HepG2 (cell line): ENCODE data around the gene ADRA2B. TPM values are rescaled to one million over a fixed set of nuclear protein-coding genes. Genes with fewer than 3 reads are reported as not detected.
A peak's percentile ranks its signal among the peaks of the same experiment; 100 is the strongest.

Experiments used
- ATAC-seq: fragments of 200-7000 bp; cut with Tn5 transposase; 3 replicates; pipeline ENCODE4 v1.9.1; 2020; ENCODE audit warnings: mild to moderate bottlenecking, moderate library complexity
- BruUV-seq: library from RNA; stranded (reverse); fragments of 400-500 nt; replicated peaks from 2 replicates; lab custom pipeline; 2021; lab: Mats Ljungman, UMichigan
- CTCF ChIA-PET: fragments of 300-600 bp; formaldehyde crosslinking; extraction: SDS; loops from one replicate; lab custom pipeline; 2021; ENCODE audit warnings: low total read pairs, inconsistent platforms, low intra/inter-chr PET ratio; lab: Yijun Ruan, JAX
- POLR2A ChIA-PET: fragments of 350-600 bp; sonication (Branson Sonifier 250); formaldehyde crosslinking; loops from one replicate; lab custom pipeline; 2020; ENCODE audit warnings: antibody characterized with exemption, inconsistent platforms; lab: Yijun Ruan, JAX
- DNase-seq: peaks from one replicate; pipeline ENCODE4 v3.0.0-alpha.2; 2015; ENCODE audit warnings: low spot score
- FAIRE-seq: peaks from 3 replicates; lab custom pipeline; 2011; peaks lifted over from hg19 to GRCh38; lab: Jason Lieb, UNC
- H2AFZ ChIP-seq: one replicate; pipeline ENCODE4 v1.6.1; 2011; ENCODE audit warnings: low read length, inconsistent platforms
- H3K27ac ChIP-seq: fragments of 300-600 bp; 3 replicates; pipeline ENCODE4 v1.8.0; 2011; ENCODE audit warnings: mixed run types, mild to moderate bottlenecking, mixed read lengths, low read length, inconsistent platforms; ENCODE audit not compliant: insufficient read depth; ENCODE audit errors: extremely low read length
- H3K27me3 ChIP-seq, 2 experiments: fragments of 200-600 bp in 1 of 2; 2 replicates in 1 of 2; 3 replicates in 1 of 2; pipeline versions ENCODE4 v1.6.0 to v1.8.0; 2011; ENCODE audit warnings: low read length in 2 of 2, mild to moderate bottlenecking in 2 of 2, moderate library complexity in 2 of 2, inconsistent platforms in 1 of 2; ENCODE audit not compliant: insufficient read depth in 2 of 2, control insufficient read depth in 1 of 2
- H3K36me3 ChIP-seq, 2 experiments: fragments of 200-600 bp in 1 of 2; replicated peaks in 1 of 2; 2 replicates in 1 of 2; 3 replicates in 1 of 2; pipeline versions ENCODE4 v1.5.1 to v1.8.0; 2011; ENCODE audit warnings: low read length in 2 of 2, inconsistent platforms in 1 of 2; ENCODE audit not compliant: insufficient read depth in 2 of 2, control insufficient read depth in 1 of 2
- H3K4me1 ChIP-seq: 2 replicates; pipeline ENCODE4 v1.5.1; 2012; ENCODE audit warnings: low read length, inconsistent platforms; ENCODE audit not compliant: insufficient read depth
- H3K4me2 ChIP-seq: 2 replicates; pipeline ENCODE4 v1.6.0; 2011; ENCODE audit warnings: low read depth, low read length, inconsistent platforms
- H3K4me3 ChIP-seq, 3 experiments: fragments of 200-600 bp in 1 of 3; sonication (generic), shearing (Covaris generic) in 1 of 3; replicated peaks in 1 of 3; 2 replicates each; pipeline ENCODE4 v1.5.1; 2011 to 2016; ENCODE audit warnings: low read length in 3 of 3, inconsistent platforms in 2 of 3, low read depth in 2 of 3, mild to moderate bottlenecking in 2 of 3, control low read depth in 1 of 3, mixed read lengths in 1 of 3; ENCODE audit not compliant: insufficient read depth in 1 of 3
- H3K79me2 ChIP-seq: one replicate; pipeline ENCODE4 v1.6.1; 2011; ENCODE audit warnings: low read length, inconsistent platforms; ENCODE audit not compliant: insufficient read depth
- H3K9ac ChIP-seq: 2 replicates; pipeline ENCODE4 v1.6.0; 2011; ENCODE audit warnings: mild to moderate bottlenecking, low read depth, low read length, inconsistent platforms; ENCODE audit not compliant: insufficient read depth
- H3K9me3 ChIP-seq: 2 replicates; pipeline ENCODE4 v1.5.1; 2012; ENCODE audit warnings: mild to moderate bottlenecking, low read length
- H4K20me1 ChIP-seq: 2 replicates; pipeline ENCODE4 v1.6.0; 2011; ENCODE audit warnings: inconsistent platforms, mild to moderate bottlenecking, low read length, moderate library complexity; ENCODE audit not compliant: insufficient read depth
- ATM ChIP-seq: fragments of 450-650 bp; IDR thresholded peaks from 2 replicates; pipeline ENCODE4 v1.7.1; 2017; ENCODE audit warnings: mild to moderate bottlenecking, borderline replicate concordance
- CCAR2 ChIP-seq: fragments of 200-400 bp; formaldehyde crosslinking; optimal IDR thresholded peaks from 2 replicates; pipeline ENCODE3; 2018; ENCODE audit warnings: low read depth, mild to moderate bottlenecking, low read length, moderate library complexity
- EHMT2 ChIP-seq: fragments of 200-600 bp; sonication (generic); IDR thresholded peaks from 2 replicates; pipeline ENCODE4 v1.7.0; 2017; ENCODE audit warnings: antibody characterized with exemption, low read depth, low read length, borderline replicate concordance
- FOXP4 ChIP-seq: sonication (generic); formaldehyde crosslinking; IDR thresholded peaks from 2 replicates; pipeline ENCODE4 v1.4.0; 2020; ENCODE audit warnings: missing genetic modification reagents
- GABPB1 ChIP-seq: IDR thresholded peaks from 2 replicates; pipeline ENCODE4 v1.6.1; 2016; ENCODE audit warnings: mild to moderate bottlenecking, missing genetic modification reagents, moderate library complexity, missing compliant biosample characterization
- HNRNPH1 ChIP-seq: fragments of 200-400 bp; formaldehyde crosslinking; optimal IDR thresholded peaks from 2 replicates; pipeline ENCODE3; 2017; ENCODE audit warnings: mild to moderate bottlenecking, low read depth, low read length
- JDP2 ChIP-seq: sonication (generic); formaldehyde crosslinking; IDR thresholded peaks from 2 replicates; pipeline ENCODE4 v1.8.1; 2022; ENCODE audit warnings: missing genetic modification reagents, borderline replicate concordance
- MAZ ChIP-seq, 2 experiments: sonication (generic) in 1 of 2; formaldehyde crosslinking in 1 of 2; IDR thresholded peaks; 2 replicates each; pipeline versions ENCODE4 v1.5.0 to v1.6.1; 2012 to 2020; ENCODE audit warnings: low read depth in 2 of 2, mild to moderate bottlenecking in 2 of 2, borderline replicate concordance in 1 of 2, improper control_type of control experiment in 1 of 2, low read length in 1 of 2, missing genetic modification reagents in 1 of 2, moderate library complexity in 1 of 2
- MXD4 ChIP-seq: IDR thresholded peaks from 2 replicates; pipeline ENCODE4 v1.6.1; 2016; ENCODE audit warnings: mild to moderate bottlenecking, missing biosample characterization, missing genetic modification reagents
- PATZ1 ChIP-seq: sonication (generic); formaldehyde crosslinking; IDR thresholded peaks from 2 replicates; pipeline ENCODE4 v1.4.0; 2020; ENCODE audit warnings: missing genetic modification reagents
- RBFOX2 ChIP-seq: fragments of 200-400 bp; formaldehyde crosslinking; IDR thresholded peaks from 2 replicates; pipeline ENCODE4 v1.6.1; 2017; ENCODE audit warnings: low read depth, mild to moderate bottlenecking, low read length
- RFXANK ChIP-seq: IDR thresholded peaks from 2 replicates; pipeline ENCODE4 v1.6.1; 2016
- SETDB1 ChIP-seq: sonication (generic); formaldehyde crosslinking; IDR thresholded peaks from 2 replicates; pipeline ENCODE4 v1.5.1; 2020; ENCODE audit warnings: missing genetic modification reagents, mild to moderate bottlenecking, borderline replicate concordance
- SKI ChIP-seq: fragments of 450-650 bp; IDR thresholded peaks from one replicate; pipeline ENCODE4 v1.6.1; 2018; ENCODE audit warnings: mild to moderate bottlenecking; ENCODE audit not compliant: partially characterized antibody
- SP2 ChIP-seq: sonication (generic); formaldehyde crosslinking; IDR thresholded peaks from 2 replicates; pipeline ENCODE4 v1.5.1; 2020; ENCODE audit warnings: mild to moderate bottlenecking, missing genetic modification reagents
- ZMAT3 ChIP-seq: sonication (generic); formaldehyde crosslinking; conservative IDR thresholded peaks from 2 replicates; pipeline ENCODE4 v1.7.0; 2021; ENCODE audit warnings: missing genetic modification reagents
- ZNF331 ChIP-seq: sonication (generic); formaldehyde crosslinking; IDR thresholded peaks from 2 replicates; pipeline ENCODE4 v1.4.0; 2020; ENCODE audit warnings: missing genetic modification reagents
- ZNF674 ChIP-seq: sonication (generic); formaldehyde crosslinking; IDR thresholded peaks from 2 replicates; pipeline ENCODE4 v1.5.0; 2020; ENCODE audit warnings: low read depth, mild to moderate bottlenecking, missing genetic modification reagents
- ZNF704 ChIP-seq: sonication (generic); formaldehyde crosslinking; IDR thresholded peaks from 2 replicates; pipeline ENCODE4 v1.8.1; 2023; ENCODE audit warnings: mild to moderate bottlenecking, inconsistent platforms, moderate library complexity, missing genetic modification reagents, borderline replicate concordance
- WGBS: methylation state at CpG from one replicate; pipeline ENCODE4 v1.1.6; 2017; ENCODE audit warnings: low lambda C conversion rate; 5-methylcytosine and 5-hydroxymethylcytosine counted together
- in situ Hi-C: cut with HindIII; loops from 2 replicates; pipeline ENCODE4 v1.10.0; 2017; ENCODE audit warnings: low pct_unique_long_range_greater_than_20kb; ENCODE audit not compliant: extremely low pct_ligation_motif_present
- intact Hi-C: fragments of 100-400 bp; cut with micrococcal nuclease; formaldehyde crosslinking; loops from one replicate; pipeline ENCODE4 v1.10.0; 2022; ENCODE audit not compliant: unreplicated experiment
- polyA plus RNA-seq, 8 experiments: library from polyadenylated mRNA; depleted of rRNA in 3 of 8; stranded (reverse) in 7 of 8; unstranded in 1 of 8; fragments of >200 nt; fragmentation: Illumina TruSeq in 4 of 8; extraction: Trizol in 4 of 8; gene quantifications; 2 replicates each; pipeline versions ENCODE4 v1.2.1 to v1.2.3, GENCODE V29; 2011 to 2016; ENCODE audit warnings: low read depth in 4 of 8, missing spikeins in 1 of 8, mixed read lengths in 1 of 8; ENCODE audit not compliant: insufficient read depth in 1 of 8
- total RNA-seq, 5 experiments: library from RNA; depleted of rRNA; stranded (reverse); fragments of >200 nt; fragmentation: Illumina TruSeq; extraction: Trizol; gene quantifications; 2 replicates each; pipeline ENCODE4 v1.2.3, GENCODE V29; 2016; ENCODE audit warnings: low read depth in 1 of 5

The ADRA2B gene
- total and polyA plus RNA-seq, 2 of the 13 experiments (the other 11 are each of a cell fraction or from before 2014, with no cell fraction given): not detected

- TF ChIP-seq CCAR2 (no peak), ZMAT3 (CRISPR knock-in tag) (no peak), JDP2 (CRISPR knock-in tag) (no peak), GABPB1 (CRISPR knock-in tag) (peak; percentile 59; the same call in 1 of the 2 replicates), ZNF331 (CRISPR knock-in tag) (no peak), HNRNPH1 (no peak), ZNF704 (no peak), RFXANK (CRISPR knock-in tag) (no peak), PATZ1 (CRISPR knock-in tag) (0 out of 2 replicates have a peak, but pooled peaks have one; percentile 15)
These were observed 29.9 kb upstream of the ADRA2B start (continued) for GRCh38 chr2:96146153-96146880.

- intact Hi-C loops: no loop called here
- Histone ChIP-seq H2AFZ (no peak overlapping the region), H3K4me1 (peaks cover 15% of the 10 kb centered on the region), H3K36me3 (no peaks in the 10 kb centered on the region), H3K9ac (no peak overlapping the region), H3K9me3 (no peaks in the 10 kb centered on the region), H4K20me1 (no peaks in the 10 kb centered on the region), H3K27me3 (peaks cover 16 to 72% of the 10 kb centered on the region in 2 experiments; a peak in 4 of 5 replicates), H3K4me3 (no peak overlapping the region), H3K27ac (no peak overlapping the region), H3K79me2 (no peaks in the 10 kb centered on the region), H3K4me2 (no peak overlapping the region)
- no peak for FAIRE-seq
- in situ Hi-C loops: loop anchor here (25.0 kb wide), 1 partner anchor 367 kb away; the partner anchor contains the start of gene NEURL3
- ChIA-PET POLR2A (no interaction called here), CTCF (no interaction called here)
- 22% methylated on average over 3 of the region's 3 CpGs for WGBS
- no TSS peak for BruUV-seq
- TF ChIP-seq SETDB1 (no peak), SKI (no peak), MXD4 (CRISPR knock-in tag) (no peak), RBFOX2 (no peak), EHMT2 (no peak), ZNF674 (CRISPR knock-in tag) (no peak), ATM (no peak), SP2 (no peak), FOXP4 (no peak), MAZ (IDR thresholded peaks at IDR 0.05; ENCODE audit: borderline replicate concordance, low read depth, low read length) (no peak), MAZ (CRISPR knock-in tag; IDR thresholded peaks at IDR 0.05; ENCODE audit: low read depth) (no peak)
- ATAC-seq: no peak
- DNase-seq: no peak
These were observed 29.4 kb upstream of the ADRA2B start for GRCh38 chr2:96145848-96146152.
